Effector CD8-positive, alpha-beta T cell (primary cell): ENCODE measurements around the gene RAB31.
"Not testable (repeated sequence)": the region's sequence is repeated elsewhere in the genome, so short reads cannot be mapped to it uniquely, and the experiment has no call there.

Experiments used
- DNase-seq: peaks from one replicate; lab custom pipeline; 2025; lab: John Stamatoyannopoulos, UW

RAB31 gene

DNA sequence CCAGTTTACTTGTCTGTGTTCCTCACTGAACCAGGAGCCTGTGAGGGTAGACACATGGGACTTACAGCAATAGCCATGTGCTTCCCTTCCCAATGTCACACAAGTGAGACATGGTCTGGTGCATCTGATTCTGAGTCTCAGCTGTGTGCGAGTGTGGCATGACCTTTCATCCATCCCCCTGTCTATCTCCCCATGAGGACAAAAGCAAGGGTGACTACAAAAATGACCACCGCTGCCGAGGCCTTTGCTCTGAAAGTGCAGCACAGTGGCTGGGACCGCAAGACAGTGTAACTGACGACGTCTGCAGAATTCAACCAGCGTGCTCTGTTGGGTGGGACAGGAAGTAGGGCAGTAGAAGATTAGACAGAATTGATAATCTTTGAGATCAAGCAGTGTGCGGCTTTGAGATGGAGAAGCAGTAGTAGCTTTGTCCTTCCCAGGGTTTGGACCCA is 50.5 kb downstream of the RAB31 start:
- no peak for DNase-seq

DNA sequence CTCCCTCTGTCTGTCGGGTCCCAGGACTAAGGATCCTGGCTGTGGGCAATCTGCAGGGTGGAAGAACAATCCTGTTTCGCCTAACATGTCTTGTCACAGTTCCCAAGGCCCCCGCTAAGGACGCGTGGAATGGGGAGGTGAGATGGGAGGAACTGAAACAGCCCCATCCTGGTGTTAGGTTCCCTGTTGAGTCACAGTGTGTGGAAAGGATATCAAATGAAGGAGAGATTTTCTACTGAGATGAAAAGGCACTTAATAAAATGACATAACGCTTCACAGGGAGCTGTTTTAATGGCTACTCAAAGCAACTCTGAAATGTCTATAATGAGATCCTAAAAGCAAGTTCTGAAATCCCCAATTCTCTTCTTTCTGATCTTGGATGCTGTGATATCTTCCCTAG is 52.5 kb downstream of the RAB31 start:
- no peak for DNase-seq

DNA sequence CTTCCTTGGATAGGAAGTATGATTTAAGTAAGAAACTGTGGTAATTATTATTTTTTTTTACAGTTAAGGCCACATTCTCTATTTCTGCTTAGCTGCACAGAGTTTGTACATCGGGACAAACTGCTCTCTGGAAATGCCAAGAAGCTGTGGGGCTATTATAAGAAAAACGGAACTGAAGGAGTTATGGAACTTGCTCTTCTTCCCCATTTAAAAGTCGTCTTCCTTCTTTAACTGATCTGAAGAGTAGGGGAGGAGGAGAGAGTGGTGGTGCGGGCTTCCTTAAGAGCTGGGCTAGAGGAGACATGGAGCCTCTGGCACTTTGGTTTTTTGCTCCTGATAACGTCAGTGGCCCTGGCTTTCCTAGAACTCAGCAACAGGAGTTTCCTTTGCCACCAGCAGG is 54.4 kb downstream of the RAB31 start:
- no peak for DNase-seq

DNA sequence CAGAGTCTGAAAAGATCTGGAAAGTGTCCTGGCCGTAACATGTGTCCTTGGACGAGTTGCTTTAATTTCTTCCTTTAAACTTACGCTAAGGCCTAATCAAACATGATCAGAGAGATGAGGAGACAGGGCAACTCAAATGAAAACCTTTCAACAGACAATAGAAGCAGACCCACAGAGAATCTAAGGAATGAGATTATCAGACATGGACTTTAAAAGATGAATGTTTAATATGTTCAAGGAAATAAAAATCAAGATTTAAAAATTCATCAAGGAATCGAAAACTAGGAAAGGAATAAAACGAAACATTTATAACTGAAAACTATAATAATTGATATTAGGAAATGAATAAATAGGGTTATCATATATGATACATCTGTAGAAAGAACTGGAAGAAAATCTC is 55.1 kb downstream of the RAB31 start:
- no peak for DNase-seq

DNA sequence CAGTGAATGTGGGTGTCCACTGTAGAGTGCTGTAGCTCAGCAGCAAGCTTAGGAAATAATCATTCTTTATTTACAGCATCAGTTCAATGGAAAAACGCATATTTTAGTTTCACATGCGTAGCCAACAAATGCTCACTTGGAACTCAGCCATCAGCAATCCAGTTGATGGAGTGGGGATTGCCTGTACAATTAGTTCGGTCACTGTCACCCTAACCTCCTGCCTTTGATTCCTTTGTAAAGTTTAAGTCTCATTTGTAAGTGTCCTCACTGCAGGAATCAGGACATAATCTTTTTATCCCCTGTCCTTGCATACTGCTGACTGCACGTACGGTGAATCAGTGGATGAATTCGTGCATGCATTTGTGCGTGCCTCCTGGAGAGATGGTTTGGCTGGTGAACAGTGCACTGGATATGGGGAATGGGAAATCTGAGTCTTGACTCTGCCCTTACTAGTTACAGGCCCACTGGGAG is 55.9 kb downstream of the RAB31 start:
- no peak for DNase-seq

- no peak for DNase-seq
Measured at GRCh38 chr18:9765501-9765900, 57.4 kb downstream of the RAB31 start.

- DNase-seq, result no peak
Measured at GRCh38 chr18:9766076-9766481, 58.0 kb downstream of the RAB31 start.

- no peak for DNase-seq
Measured at GRCh38 chr18:9766740-9767139, 58.6 kb downstream of the RAB31 start.

DNA sequence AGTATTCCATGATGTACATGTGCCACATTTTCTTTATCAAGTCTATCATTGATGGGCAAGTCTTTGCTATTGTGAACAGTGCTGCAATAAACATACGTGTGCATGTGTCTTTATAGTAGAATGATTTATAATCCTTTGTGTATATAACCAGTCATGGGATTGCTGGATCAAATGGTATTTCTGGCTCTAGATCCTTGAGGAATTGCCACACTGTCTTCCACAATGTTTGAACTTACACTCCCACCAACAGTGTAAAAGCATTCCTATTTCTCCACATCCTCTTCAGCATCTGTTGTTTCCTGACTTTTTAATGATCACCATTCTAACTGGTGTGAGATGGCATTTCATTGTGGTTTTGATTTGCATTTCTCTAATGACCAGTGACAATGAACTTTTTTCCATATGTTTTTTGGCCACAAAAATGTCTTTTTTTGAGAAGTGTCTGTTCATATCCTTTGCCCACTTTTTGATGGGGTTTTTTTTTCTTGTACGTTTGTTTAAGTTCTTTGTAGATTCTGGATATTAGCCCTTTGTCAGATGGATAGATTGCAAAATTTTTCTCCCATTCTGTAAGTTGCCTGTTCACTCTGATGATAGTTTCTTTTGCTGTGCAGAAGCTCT is 60.1 kb downstream of the RAB31 start:
- DNase-seq, result not testable (repeated sequence)

GRCh38 chr18:9770111-9770510 is 62.0 kb downstream of the RAB31 start:
- not testable (repeated sequence) for DNase-seq

GRCh38 chr18:9771261-9771976 is 63.3 kb downstream of the RAB31 start:
- DNase-seq, result peak; percentile 2

DNA sequence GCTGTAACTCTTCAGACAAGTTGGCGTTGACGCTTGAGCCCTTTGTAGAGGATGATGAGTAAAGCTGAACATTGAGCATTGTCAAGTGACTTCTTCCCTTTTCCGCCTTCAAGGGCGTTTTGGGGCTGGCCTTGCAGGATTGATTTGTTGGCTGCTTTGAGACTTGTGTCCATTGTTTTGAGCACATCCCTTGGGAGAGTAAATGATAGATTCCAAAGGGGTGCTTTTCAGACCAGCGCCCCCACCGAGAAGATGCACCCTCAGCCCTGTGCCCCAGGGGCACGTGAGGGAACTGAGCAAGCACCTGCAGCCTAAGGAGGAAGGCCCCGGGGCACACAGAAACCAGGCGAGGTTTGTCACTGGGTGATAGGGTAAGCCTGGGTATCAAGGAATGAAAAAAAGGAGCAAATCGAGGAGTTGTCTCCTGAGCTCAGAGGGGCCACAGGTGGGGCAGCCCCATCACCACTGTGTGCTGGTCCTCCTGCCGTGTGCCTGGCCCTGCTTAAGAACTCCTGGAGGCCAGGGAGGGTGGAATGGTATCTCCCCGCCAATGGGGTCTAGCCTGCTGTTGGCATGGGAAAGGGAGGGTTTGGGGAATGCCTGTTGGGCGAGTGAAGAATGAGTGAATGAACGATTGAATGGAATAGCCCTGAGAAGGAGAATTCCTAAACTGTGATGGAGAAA is 64.0 kb downstream of the RAB31 start:
- DNase-seq, result no peak

- DNase-seq, result no peak
Measured at GRCh38 chr18:9772847-9773677, 65.0 kb downstream of the RAB31 start.

DNA sequence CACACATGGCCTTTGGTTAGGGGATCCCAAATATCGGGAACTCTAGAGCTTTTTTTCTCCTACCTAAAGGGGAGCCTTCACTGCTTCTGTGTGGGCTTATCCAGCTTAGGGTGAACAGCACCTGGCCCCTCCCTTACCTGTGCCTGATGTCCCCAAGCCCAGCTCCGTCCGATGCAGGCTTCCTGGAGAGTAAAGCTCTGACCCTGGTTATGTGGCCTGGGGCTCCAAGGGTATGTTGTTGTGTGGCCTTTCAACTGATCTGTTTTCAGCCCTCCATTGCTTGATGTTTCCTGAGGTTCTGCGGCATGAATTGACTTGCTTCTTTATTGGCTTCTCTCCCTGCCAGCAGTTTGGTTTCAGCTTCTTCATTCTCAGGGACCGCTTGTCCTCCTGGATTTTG is 66.0 kb downstream of the RAB31 start:
- DNase-seq, result no peak

DNA sequence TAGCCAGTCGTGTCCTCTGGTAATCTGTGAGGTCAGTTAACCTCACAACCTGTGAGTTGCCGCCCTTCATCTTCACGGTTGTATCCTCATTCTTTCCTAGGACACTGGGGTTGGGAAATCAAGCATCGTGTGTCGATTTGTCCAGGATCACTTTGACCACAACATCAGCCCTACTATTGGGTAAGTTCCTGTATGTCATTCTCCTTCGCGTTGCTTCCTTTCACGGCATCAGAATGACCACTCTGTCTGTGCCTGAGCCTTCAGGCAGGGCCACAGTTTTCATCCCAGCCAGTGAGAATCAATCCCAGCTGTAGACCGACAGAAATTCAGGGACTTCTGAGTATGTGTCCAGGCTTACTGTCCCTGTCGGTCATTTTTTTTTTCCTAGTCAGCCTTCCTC is 67.1 kb downstream of the RAB31 start:
- DNase-seq, result no peak

DNA sequence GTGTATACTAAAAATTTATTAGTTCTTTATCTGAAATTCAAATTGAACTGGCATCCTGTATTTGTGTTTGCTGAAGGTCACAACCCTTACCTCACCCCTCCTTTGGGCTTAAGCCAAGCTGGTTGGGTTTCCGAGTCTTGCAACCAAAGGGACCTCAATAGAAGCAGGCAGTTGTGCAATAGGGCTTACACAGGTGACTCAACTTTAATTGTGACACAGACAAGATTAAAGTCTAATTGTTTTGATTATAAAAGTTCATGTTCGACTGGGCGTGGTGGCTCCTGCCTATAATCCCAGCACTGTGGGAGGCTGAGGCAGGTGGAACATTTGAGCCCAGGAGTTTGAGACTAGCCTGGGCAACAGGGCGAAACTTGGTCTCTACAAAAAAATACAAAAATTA is 71.5 kb downstream of the RAB31 start:
- no peak for DNase-seq

DNA sequence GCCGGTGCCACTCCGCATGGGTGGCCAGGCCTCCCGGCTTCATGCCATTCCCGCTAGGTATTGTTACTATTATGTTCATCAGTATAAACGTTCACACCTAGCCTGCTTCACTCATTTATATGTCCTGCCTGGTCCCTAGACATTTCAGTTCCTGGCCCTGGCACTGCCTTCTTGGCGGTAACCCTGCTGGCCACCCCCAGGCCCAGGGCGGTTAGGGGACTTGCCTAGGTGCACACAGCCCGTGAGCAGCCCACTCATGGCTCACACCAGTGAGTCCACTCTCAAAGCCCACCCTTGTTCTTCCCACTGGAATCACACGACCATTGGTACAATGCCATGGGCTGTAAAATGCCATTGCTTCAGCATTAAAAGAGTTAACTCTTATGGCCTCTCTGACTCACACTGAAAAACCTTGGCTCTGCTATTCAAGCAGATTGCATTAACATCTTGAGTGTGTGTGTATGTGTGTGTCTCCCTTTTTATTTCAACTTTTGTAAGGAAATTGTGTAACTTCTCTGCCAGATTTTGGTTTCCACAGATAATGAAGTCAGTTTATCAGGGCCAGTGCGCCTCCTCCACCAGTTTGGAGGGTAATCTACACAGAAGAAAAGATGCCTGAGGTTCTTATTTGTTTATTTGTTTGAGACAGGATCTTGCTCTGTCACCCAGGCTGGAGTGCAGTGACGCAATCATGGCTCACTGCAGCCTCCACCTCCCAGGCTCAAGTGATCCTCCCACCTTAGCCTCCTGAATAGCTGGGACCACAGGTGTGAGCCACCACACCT is 74.2 kb downstream of the RAB31 start:
- DNase-seq, result no peak

DNA sequence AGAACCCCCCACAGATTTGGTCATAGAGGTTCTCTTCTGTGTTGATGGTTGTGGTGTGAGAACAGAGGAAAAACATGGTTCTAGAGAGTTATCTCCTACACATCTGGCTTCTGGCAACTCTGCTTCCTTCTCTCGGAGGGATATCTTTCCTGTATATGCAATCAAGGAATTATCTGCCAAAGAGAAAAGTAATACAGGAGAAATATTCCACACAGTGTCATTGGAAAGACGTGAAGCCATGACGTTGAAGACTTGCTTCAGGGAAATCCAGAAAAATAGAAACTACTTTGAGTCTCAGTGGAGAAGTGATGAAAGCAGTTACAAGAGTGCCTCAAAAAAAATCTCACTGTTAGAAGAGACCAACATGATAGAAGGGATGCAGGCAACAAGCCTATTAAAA is 78.5 kb downstream of the RAB31 start:
- DNase-seq, result no peak

DNA sequence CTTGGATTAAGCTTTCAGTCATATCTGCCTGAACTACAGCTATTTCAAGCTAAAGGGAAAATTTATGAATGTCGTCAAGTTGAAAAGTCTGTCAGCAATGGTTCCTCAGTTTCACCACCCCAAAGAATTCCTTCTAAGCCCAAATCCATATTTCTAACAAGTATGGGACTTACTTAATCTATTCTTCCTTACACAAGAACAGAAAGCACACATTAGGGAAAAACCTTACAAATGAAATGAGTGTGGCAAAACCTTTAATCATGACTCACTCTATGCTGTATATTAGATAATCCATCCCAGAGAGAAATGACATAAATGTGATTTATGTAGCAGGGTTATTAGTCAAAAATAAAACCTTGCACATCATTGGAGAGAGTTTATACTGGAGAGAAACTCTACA is 78.9 kb downstream of the RAB31 start:
- DNase-seq, result no peak

DNA sequence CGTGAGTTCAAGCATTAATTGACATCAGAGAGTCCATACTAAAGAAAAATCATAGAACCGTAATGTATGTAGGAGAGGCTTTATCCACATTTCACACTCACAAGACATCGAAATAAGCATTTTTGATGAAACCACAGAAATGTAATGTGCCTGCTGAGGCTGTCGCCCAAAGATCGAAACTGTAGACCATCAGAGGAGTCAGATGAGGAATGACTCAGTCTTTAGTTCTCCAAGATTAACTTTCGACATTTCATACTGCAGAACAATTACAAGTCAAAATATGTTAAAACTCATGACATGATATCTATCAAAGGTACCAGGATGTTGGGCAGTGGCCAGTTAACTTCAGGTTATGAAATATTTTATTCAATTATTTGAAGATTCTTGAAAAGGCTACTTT is 79.6 kb downstream of the RAB31 start:
- no peak for DNase-seq

DNA sequence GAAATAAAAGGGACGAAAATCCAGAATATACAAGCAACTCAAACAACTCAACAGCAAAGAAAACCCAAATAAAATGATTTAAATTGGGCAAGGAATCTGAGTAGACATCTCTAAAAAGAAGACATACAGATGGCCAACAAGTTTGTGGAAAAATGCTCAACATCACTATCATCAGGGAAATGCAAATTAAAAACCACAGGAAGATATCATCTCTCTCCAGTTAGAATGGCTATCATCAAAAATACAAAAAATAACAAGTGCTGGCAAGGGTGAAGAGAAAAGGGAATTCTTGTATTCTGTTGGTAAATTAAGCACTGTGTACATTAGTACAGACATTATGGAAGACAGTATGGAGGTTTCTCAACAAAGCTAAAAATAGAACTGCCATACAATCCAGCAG is 80.0 kb downstream of the RAB31 start:
- DNase-seq, result no peak
